Endodermal cell (in vitro differentiated cells): ENCODE results near the gene SHC2. TPM values are rescaled to one million over a fixed set of nuclear protein-coding genes. Genes with fewer than 3 reads are reported as not detected.
"Not testable (repeated sequence)": the region's sequence is repeated elsewhere in the genome, so short reads cannot be mapped to it uniquely, and the experiment has no call there.

ENCODE experiments used
- DNase-seq: peaks from one replicate; pipeline ENCODE4 v3.0.0-alpha.2; 2017
- H3K27ac ChIP-seq: 2 replicates; pipeline ENCODE4 v1.5.1; 2013; ENCODE audit warnings: mild to moderate bottlenecking, low read depth, low read length, moderate library complexity
- H3K27me3 ChIP-seq: 2 replicates; pipeline ENCODE4 v1.6.1; 2013; ENCODE audit warnings: mild to moderate bottlenecking, low read length, moderate library complexity; ENCODE audit not compliant: insufficient read depth, control insufficient read depth, poor library complexity, severe bottlenecking
- H3K36me3 ChIP-seq: 2 replicates; pipeline ENCODE4 v1.7.0; 2013; ENCODE audit warnings: mild to moderate bottlenecking, low read length, moderate library complexity; ENCODE audit not compliant: control insufficient read depth, insufficient read depth
- H3K4me1 ChIP-seq: one replicate; pipeline ENCODE4 v1.7.0; 2013; ENCODE audit warnings: low read length; ENCODE audit not compliant: control insufficient read depth, insufficient read depth
- H3K4me3 ChIP-seq: 2 replicates; pipeline ENCODE4 v1.5.1; 2013; ENCODE audit warnings: mild to moderate bottlenecking, low read length, moderate library complexity
- H3K9ac ChIP-seq: 2 replicates; pipeline ENCODE4 v1.6.1; 2013; ENCODE audit warnings: mild to moderate bottlenecking, low read length, moderate library complexity; ENCODE audit not compliant: poor library complexity, severe bottlenecking; ENCODE audit errors: extremely low read depth
- H3K9me3 ChIP-seq: 2 replicates; pipeline ENCODE4 v1.6.1; 2013; ENCODE audit warnings: mild to moderate bottlenecking, low read length, moderate library complexity; ENCODE audit not compliant: control insufficient read depth
- H3K27ac Mint-ChIP-seq: 2 replicates; pipeline ENCODE4 v1.8.0; 2020; ENCODE audit warnings: mixed read lengths
- H3K27me3 Mint-ChIP-seq: 2 replicates; pipeline ENCODE4 v1.8.0; 2021; ENCODE audit warnings: mild to moderate bottlenecking, mixed read lengths; ENCODE audit not compliant: insufficient read depth
- H3K36me3 Mint-ChIP-seq: 2 replicates; pipeline ENCODE4 v1.8.0; 2020; ENCODE audit warnings: low read depth, mixed read lengths
- H3K4me1 Mint-ChIP-seq: 2 replicates; pipeline ENCODE4 v1.8.0; 2020; ENCODE audit warnings: mixed read lengths
- H3K4me3 Mint-ChIP-seq: 2 replicates; pipeline ENCODE4 v1.8.0; 2020; ENCODE audit warnings: mild to moderate bottlenecking, moderate library complexity, mixed read lengths
- H3K9me3 Mint-ChIP-seq: 2 replicates; pipeline ENCODE4 v1.8.0; 2020; ENCODE audit warnings: mild to moderate bottlenecking, mixed read lengths
- CTCF ChIP-seq: fragments of 200-600 bp; sonication (generic); conservative IDR thresholded peaks from 2 replicates; pipeline ENCODE4 v1.5.0; 2021; ENCODE audit warnings: antibody characterized with exemption, mild to moderate bottlenecking
- WGBS, 2 experiments: methylation state at CpG; one replicate each; pipeline versions ENCODE4 v1.1.5 to v1.1.7; 2013; ENCODE audit warnings: missing lambda C conversion rate in 2 of 2, mixed read lengths in 1 of 2; ENCODE audit not compliant: insufficient coverage in 1 of 2, insufficient read length in 1 of 2; 5-methylcytosine and 5-hydroxymethylcytosine counted together
- total RNA-seq, 2 donors: library from RNA; stranded (reverse); fragmentation: NEBNext Ultra II Directional in 1 of 2; extraction: Animal tissue kit (Norgen Biotek cat#: 25700) in 1 of 2; gene quantifications; 2 replicates in 1 of 2; 3 replicates in 1 of 2; pipeline ENCODE4 v1.2.1, GENCODE V29; 2021

Gene SHC2
- total RNA-seq, 2 donors from 2014 or later: 56.5 to 93.0 TPM

GRCh38 chr19:424546-424945 lies 36.3 kb downstream of the SHC2 start:
- Histone ChIP-seq H3K4me1 (no peaks in the 10 kb centered on the region), H3K36me3 (peaks cover 18% of the 10 kb centered on the region), H3K9me3 (no peaks in the 10 kb centered on the region), H3K9ac (no peak overlapping the region), H3K27me3 (no peaks in the 10 kb centered on the region), H3K27ac (no peak overlapping the region), H3K4me3 (no peak overlapping the region)
- WGBS, 2 experiments: 90 to 97% methylated on average over 8 to 15 of the region's 15 CpGs
- Mint-ChIP-seq H3K27ac (no peak overlapping the region), H3K9me3 (no peaks in the 10 kb centered on the region), H3K4me1 (no peaks in the 10 kb centered on the region), H3K27me3 (no peaks in the 10 kb centered on the region), H3K36me3 (peaks cover 43% of the 10 kb centered on the region), H3K4me3 (no peak overlapping the region)
- TF ChIP-seq CTCF: no peak
- no peak for DNase-seq

- H3K4me3 ChIP-seq: no peak overlapping the region
- no peaks in the 10 kb centered on the region for H3K9me3 ChIP-seq
- H3K9ac ChIP-seq: no peak overlapping the region
- Mint-ChIP-seq H3K27ac (no peak overlapping the region), H3K36me3 (peaks cover 36% of the 10 kb centered on the region), H3K4me1 (no peaks in the 10 kb centered on the region), H3K4me3 (no peak overlapping the region), H3K27me3 (no peaks in the 10 kb centered on the region), H3K9me3 (no peaks in the 10 kb centered on the region)
- H3K27ac ChIP-seq: no peak overlapping the region
- H3K27me3 ChIP-seq: no peaks in the 10 kb centered on the region
- DNase-seq: peak; percentile 45
- no peaks in the 10 kb centered on the region for H3K4me1 ChIP-seq
- no peak for TF ChIP-seq CTCF
- WGBS, 2 experiments: 89 to 92% methylated on average over 15 to 25 of the region's 25 CpGs
- peaks cover 18% of the 10 kb centered on the region for H3K36me3 ChIP-seq
Measured at GRCh38 chr19:423691-424466, 37.0 kb downstream of the SHC2 start.

- not testable (repeated sequence) for H3K4me1 Mint-ChIP-seq, H3K9me3 Mint-ChIP-seq, H3K9me3 ChIP-seq, H3K27me3 Mint-ChIP-seq, H3K27ac Mint-ChIP-seq, H3K4me1 ChIP-seq, H3K4me3 Mint-ChIP-seq, H3K27me3 ChIP-seq, H3K27ac ChIP-seq, H3K4me3 ChIP-seq, H3K9ac ChIP-seq
- peaks cover 33% of the 10 kb centered on the region for H3K36me3 Mint-ChIP-seq
- WGBS, 2 experiments: 0 to 79% methylated on average over 1 to 7 of the region's 9 CpGs
- H3K36me3 ChIP-seq: peaks cover 11% of the 10 kb centered on the region
- peak; percentile 46 for DNase-seq
Measured at GRCh38 chr19:422917-423226, 38.0 kb downstream of the SHC2 start.
